ENCODE results near the gene SYT17.

SYT17 gene

DNA sequence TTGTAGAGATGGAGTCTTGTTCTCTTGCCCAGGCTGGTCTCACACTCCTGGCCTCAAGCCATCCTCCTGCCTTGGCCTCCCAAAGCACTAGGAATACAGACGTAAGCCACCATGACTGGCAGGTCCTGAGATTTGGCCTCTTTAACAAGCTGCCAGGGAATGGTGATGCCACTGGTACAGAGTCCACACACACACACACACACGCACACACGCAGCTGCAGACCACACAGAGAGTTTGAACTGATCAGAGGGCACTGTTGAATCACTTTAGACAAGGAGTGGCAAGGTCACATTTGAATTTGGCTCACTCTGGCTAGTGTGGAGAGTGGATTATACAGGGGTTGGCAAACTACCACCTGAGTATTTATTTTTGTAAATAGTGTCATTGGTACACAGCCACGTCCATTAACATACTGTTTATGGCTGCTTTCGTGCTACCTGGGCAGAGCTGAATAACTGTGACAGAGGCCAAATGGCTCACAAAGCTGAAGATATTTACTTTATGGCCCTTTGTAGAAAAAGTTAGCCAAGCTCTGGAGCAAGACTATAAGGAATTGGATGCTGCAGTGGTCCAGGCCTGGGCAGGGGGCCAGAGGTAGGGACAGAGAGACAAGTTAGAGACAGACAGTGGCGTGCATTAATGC is 44.4 kb upstream of the SYT17 start:
- H3K36me3 ChIP-seq (ENCODE audit: control insufficient read depth in 2 of 2, insufficient read depth in 1 of 2, low read length in 2 of 2), result peaks cover 0 to 3% of the 10 kb centered on the region in 2 experiments; a peak in 1 of 3 replicates
- POLR2A ChIA-PET, result interaction anchor here (0.6 to 1.2 kb wide), 3 partner anchors 10 to 15 kb away, joined by 3 read pairs; partner anchors contain the start of gene ITPRIPL2
- H3K4me3 ChIP-seq (ENCODE audit: low read depth, low read length), result no peak overlapping the region
- H3K4me1 ChIP-seq (ENCODE audit: control insufficient read depth, insufficient read depth, low read length), result peaks cover 7% of the 10 kb centered on the region; the same call in 1 of the 2 replicates
- CTCF ChIA-PET, result interaction anchor here (0.5 to 2.2 kb wide), 3 partner anchors 40 to 341 kb away, joined by 3 to 6 read pairs (median 3); no protein-coding TSS in a partner anchor
- no peak overlapping the region for H3K27ac ChIP-seq (ENCODE audit: extremely low read depth, low read depth, low read length)
- no peaks in the 10 kb centered on the region for H3K9me3 ChIP-seq (ENCODE audit: control insufficient read depth, insufficient read depth, low read depth, low read length)
- TF ChIP-seq, protein P1, sequence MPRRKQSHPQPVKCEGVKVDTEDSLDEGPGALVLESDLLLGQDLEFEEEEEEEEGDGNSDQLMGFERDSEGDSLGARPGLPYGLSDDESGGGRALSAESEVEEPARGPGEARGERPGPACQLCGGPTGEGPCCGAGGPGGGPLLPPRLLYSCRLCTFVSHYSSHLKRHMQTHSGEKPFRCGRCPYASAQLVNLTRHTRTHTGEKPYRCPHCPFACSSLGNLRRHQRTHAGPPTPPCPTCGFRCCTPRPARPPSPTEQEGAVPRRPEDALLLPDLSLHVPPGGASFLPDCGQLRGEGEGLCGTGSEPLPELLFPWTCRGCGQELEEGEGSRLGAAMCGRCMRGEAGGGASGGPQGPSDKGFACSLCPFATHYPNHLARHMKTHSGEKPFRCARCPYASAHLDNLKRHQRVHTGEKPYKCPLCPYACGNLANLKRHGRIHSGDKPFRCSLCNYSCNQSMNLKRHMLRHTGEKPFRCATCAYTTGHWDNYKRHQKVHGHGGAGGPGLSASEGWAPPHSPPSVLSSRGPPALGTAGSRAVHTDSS (tag by site-specific recombination; IDR thresholded peaks at IDR 0.05), result no peak
- no peak for TF ChIP-seq ZNF114 (tag by site-specific recombination; IDR thresholded peaks at IDR 0.05)
- TF ChIP-seq ZNF510 (tag by site-specific recombination; IDR thresholded peaks at IDR 0.05; ENCODE audit: insufficient replicate concordance), result no peak
- no peak for TF ChIP-seq SETDB1 (IDR thresholded peaks at IDR 0.05; ENCODE audit: insufficient read length, low read length)
- no peak for TF ChIP-seq ZNF155 (tag by site-specific recombination; IDR thresholded peaks at IDR 0.05)
- TF ChIP-seq ZNF426 (tag by site-specific recombination; IDR thresholded peaks at IDR 0.05), result no peak
- TF ChIP-seq, protein P2, sequence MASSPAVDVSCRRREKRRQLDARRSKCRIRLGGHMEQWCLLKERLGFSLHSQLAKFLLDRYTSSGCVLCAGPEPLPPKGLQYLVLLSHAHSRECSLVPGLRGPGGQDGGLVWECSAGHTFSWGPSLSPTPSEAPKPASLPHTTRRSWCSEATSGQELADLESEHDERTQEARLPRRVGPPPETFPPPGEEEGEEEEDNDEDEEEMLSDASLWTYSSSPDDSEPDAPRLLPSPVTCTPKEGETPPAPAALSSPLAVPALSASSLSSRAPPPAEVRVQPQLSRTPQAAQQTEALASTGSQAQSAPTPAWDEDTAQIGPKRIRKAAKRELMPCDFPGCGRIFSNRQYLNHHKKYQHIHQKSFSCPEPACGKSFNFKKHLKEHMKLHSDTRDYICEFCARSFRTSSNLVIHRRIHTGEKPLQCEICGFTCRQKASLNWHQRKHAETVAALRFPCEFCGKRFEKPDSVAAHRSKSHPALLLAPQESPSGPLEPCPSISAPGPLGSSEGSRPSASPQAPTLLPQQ (tag by site-specific recombination; IDR thresholded peaks at IDR 0.05), result no peak
- TF ChIP-seq ZNF391 (tag by site-specific recombination; IDR thresholded peaks at IDR 0.05; ENCODE audit: borderline replicate concordance, low read depth), result no peak
- no peak for TF ChIP-seq ZNF623 (tag by site-specific recombination; IDR thresholded peaks at IDR 0.05)
- TF ChIP-seq BCL11A (tag by site-specific recombination; IDR thresholded peaks at IDR 0.05; ENCODE audit: low read depth), result no peak
- TF ChIP-seq ZNF140 (tag by site-specific recombination; IDR thresholded peaks at IDR 0.05), result no peak
- no peak for TF ChIP-seq ZIC2 (tag by site-specific recombination; IDR thresholded peaks at IDR 0.05)
- no peak for TF ChIP-seq ZNF529 (tag by site-specific recombination; IDR thresholded peaks at IDR 0.05; ENCODE audit: insufficient replicate concordance)
- no peak for TF ChIP-seq BCL11B (tag by site-specific recombination; IDR thresholded peaks at IDR 0.05; ENCODE audit: low read depth)
- TF ChIP-seq ZNF473 (tag by site-specific recombination; IDR thresholded peaks at IDR 0.05), result no peak
- no peak for TF ChIP-seq ZNF174 (tag by site-specific recombination; IDR thresholded peaks at IDR 0.05)
- TF ChIP-seq, protein P3, sequence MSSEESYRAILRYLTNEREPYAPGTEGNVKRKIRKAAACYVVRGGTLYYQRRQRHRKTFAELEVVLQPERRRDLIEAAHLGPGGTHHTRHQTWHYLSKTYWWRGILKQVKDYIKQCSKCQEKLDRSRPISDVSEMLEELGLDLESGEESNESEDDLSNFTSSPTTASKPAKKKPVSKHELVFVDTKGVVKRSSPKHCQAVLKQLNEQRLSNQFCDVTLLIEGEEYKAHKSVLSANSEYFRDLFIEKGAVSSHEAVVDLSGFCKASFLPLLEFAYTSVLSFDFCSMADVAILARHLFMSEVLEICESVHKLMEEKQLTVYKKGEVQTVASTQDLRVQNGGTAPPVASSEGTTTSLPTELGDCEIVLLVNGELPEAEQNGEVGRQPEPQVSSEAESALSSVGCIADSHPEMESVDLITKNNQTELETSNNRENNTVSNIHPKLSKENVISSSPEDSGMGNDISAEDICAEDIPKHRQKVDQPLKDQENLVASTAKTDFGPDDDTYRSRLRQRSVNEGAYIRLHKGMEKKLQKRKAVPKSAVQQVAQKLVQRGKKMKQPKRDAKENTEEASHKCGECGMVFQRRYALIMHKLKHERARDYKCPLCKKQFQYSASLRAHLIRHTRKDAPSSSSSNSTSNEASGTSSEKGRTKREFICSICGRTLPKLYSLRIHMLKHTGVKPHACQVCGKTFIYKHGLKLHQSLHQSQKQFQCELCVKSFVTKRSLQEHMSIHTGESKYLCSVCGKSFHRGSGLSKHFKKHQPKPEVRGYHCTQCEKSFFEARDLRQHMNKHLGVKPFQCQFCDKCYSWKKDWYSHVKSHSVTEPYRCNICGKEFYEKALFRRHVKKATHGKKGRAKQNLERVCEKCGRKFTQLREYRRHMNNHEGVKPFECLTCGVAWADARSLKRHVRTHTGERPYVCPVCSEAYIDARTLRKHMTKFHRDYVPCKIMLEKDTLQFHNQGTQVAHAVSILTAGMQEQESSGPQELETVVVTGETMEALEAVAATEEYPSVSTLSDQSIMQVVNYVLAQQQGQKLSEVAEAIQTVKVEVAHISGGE (tag by site-specific recombination; conservative IDR thresholded peaks at IDR 0.05; ENCODE audit: low read depth), result no peak
- TF ChIP-seq, protein P4, sequence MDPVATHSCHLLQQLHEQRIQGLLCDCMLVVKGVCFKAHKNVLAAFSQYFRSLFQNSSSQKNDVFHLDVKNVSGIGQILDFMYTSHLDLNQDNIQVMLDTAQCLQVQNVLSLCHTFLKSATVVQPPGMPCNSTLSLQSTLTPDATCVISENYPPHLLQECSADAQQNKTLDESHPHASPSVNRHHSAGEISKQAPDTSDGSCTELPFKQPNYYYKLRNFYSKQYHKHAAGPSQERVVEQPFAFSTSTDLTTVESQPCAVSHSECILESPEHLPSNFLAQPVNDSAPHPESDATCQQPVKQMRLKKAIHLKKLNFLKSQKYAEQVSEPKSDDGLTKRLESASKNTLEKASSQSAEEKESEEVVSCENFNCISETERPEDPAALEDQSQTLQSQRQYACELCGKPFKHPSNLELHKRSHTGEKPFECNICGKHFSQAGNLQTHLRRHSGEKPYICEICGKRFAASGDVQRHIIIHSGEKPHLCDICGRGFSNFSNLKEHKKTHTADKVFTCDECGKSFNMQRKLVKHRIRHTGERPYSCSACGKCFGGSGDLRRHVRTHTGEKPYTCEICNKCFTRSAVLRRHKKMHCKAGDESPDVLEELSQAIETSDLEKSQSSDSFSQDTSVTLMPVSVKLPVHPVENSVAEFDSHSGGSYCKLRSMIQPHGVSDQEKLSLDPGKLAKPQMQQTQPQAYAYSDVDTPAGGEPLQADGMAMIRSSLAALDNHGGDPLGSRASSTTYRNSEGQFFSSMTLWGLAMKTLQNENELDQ (tag by site-specific recombination; IDR thresholded peaks at IDR 0.05; ENCODE audit: low read depth), result no peak
- no peak for TF ChIP-seq ZNF138 (tag by site-specific recombination; IDR thresholded peaks at IDR 0.05; ENCODE audit: borderline replicate concordance)
- no peak for TF ChIP-seq ZNF571 (tag by site-specific recombination; IDR thresholded peaks at IDR 0.05)
